Measurements from ENCODE around the gene GPRC5C. TPM values are rescaled to one million over a fixed set of nuclear protein-coding genes. Genes with fewer than 3 reads are reported as not detected.

The GPRC5C gene
- total and polyA plus RNA-seq, 9 of the 15 experiments (the other 6 are each of a cell fraction or from before 2014, with no cell fraction given): 0.28 to 9.0 (median 4.1) TPM

DNA sequence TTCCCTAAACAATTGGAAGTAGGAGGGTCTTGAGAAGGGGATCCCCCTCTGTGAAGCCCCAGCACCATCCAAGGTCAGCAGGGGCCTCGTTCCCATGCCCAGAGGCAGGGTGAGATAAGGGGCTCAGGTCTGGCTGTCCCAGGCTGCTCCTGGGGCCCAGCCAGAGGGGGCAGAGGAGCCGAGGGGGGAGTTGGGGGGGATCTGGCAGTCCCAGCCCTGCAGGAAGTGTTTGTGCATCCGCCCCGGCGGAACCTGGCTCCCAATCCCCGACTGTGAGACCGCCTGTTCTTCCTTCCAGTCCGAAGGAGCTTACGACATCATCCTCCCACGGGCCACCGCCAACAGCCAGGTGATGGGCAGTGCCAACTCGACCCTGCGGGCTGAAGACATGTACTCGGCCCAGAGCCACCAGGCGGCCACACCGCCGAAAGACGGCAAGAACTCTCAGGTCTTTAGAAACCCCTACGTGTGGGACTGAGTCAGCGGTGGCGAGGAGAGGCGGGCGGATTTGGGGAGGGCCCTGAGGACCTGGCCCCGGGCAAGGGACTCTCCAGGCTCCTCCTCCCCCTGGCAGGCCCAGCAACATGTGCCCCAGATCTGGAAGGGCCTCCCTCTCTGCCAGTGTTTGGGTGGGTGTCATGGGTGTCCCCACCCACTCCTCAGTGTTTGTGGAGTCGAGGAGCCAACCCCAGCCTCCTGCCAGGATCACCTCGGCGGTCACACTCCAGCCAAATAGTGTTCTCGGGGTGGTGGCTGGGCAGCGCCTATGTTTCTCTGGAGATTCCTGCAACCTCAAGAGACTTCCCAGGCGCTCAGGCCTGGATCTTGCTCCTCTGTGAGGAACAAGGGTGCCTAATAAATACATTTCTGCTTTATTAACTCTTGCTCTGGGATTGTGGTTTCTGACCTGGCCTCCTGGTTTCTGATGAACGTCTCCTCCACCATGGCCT, 14.9 kb downstream of the GPRC5C start:
- TF ChIP-seq HDAC1 (IDR thresholded peaks at IDR 0.05) (no peak), ZNF124 (CRISPR knock-in tag; IDR thresholded peaks at IDR 0.05) (no peak), ZNF175 (CRISPR knock-in tag; IDR thresholded peaks at IDR 0.05; ENCODE audit: low read depth) (no peak), MIER1 (IDR thresholded peaks at IDR 0.05; ENCODE audit: low read depth) (no peak), CBX1 (IDR thresholded peaks at IDR 0.05; ENCODE audit: low read depth) (no peak), ZNF316 (IDR thresholded peaks at IDR 0.05) (no peak), NFYB (IDR thresholded peaks at IDR 0.05; ENCODE audit: extremely low read depth, insufficient read length) (no peak), ELF1 (tag; IDR thresholded peaks at IDR 0.05) (no peak), ZNF134 (CRISPR knock-in tag; conservative IDR thresholded peaks at IDR 0.05) (no peak), U2AF1 (optimal IDR thresholded peaks at IDR 0.05; ENCODE audit: low read depth, low read length) (no peak), E2F3 (CRISPR knock-in tag; IDR thresholded peaks at IDR 0.05) (no peak)
- TF ChIP-seq, protein P1, sequence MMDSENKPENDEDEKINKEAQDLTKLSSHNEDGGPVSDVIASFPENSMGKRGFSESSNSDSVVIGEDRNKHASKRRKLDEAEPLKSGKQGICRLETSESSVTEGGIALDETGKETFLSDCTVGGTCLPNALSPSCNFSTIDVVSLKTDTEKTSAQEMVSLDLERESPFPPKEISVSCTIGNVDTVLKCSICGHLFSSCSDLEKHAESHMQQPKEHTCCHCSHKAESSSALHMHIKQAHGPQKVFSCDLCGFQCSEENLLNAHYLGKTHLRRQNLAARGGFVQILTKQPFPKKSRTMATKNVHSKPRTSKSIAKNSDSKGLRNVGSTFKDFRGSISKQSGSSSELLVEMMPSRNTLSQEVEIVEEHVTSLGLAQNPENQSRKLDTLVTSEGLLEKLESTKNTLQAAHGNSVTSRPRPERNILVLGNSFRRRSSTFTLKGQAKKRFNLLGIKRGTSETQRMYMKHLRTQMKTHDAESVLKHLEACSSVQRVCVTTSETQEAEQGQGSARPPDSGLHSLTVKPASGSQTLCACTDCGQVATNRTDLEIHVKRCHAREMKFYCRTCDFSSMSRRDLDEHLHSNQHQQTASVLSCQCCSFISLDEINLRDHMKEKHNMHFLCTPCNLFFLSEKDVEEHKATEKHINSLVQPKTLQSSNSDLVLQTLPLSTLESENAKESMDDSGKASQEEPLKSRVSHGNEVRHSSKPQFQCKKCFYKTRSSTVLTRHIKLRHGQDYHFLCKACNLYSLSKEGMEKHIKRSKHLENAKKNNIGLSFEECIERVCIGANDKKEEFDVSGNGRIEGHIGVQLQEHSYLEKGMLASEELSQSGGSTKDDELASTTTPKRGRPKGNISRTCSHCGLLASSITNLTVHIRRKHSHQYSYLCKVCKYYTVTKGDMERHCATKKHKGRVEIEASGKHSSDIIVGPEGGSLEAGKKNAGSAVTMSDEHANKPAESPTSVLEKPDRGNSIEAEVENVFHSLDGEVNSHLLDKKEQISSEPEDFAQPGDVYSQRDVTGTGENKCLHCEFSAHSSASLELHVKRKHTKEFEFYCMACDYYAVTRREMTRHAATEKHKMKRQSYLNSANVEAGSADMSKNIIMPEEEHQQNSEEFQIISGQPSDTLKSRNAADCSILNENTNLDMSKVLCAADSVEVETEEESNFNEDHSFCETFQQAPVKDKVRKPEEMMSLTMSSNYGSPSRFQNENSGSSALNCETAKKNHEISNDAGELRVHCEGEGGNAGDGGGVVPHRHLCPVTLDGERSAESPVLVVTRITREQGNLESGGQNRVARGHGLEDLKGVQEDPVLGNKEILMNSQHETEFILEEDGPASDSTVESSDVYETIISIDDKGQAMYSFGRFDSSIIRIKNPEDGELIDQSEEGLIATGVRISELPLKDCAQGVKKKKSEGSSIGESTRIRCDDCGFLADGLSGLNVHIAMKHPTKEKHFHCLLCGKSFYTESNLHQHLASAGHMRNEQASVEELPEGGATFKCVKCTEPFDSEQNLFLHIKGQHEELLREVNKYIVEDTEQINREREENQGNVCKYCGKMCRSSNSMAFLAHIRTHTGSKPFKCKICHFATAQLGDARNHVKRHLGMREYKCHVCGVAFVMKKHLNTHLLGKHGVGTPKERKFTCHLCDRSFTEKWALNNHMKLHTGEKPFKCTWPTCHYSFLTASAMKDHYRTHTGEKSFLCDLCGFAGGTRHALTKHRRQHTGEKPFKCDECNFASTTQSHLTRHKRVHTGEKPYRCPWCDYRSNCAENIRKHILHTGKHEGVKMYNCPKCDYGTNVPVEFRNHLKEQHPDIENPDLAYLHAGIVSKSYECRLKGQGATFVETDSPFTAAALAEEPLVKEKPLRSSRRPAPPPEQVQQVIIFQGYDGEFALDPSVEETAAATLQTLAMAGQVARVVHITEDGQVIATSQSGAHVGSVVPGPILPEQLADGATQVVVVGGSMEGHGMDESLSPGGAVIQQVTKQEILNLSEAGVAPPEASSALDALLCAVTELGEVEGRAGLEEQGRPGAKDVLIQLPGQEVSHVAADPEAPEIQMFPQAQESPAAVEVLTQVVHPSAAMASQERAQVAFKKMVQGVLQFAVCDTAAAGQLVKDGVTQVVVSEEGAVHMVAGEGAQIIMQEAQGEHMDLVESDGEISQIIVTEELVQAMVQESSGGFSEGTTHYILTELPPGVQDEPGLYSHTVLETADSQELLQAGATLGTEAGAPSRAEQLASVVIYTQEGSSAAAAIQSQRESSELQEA (IDR thresholded peaks at IDR 0.05; ENCODE audit: low read depth): no peak
- TF ChIP-seq, protein P2, sequence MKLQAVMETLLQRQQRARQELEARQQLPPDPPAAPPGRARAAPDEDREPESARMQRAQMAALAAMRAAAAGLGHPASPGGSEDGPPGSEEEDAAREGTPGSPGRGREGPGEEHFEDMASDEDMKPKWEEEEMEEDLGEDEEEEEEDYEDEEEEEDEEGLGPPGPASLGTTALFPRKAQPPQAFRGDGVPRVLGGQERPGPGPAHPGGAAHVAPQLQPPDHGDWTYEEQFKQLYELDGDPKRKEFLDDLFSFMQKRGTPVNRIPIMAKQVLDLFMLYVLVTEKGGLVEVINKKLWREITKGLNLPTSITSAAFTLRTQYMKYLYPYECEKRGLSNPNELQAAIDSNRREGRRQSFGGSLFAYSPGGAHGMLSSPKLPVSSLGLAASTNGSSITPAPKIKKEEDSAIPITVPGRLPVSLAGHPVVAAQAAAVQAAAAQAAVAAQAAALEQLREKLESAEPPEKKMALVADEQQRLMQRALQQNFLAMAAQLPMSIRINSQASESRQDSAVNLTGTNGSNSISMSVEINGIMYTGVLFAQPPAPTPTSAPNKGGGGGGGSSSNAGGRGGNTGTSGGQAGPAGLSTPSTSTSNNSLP (IDR thresholded peaks at IDR 0.05; ENCODE audit: borderline replicate concordance, low read depth, low read length): no peak
- no peak overlapping the region for H3K9ac ChIP-seq (ENCODE audit: insufficient read depth in 1 of 2, low read depth in 2 of 2, low read length in 2 of 2)
- no peak overlapping the region for H2AFZ ChIP-seq (ENCODE audit: low read depth, low read length)
- peaks cover 7 to 25% of the 10 kb centered on the region in 2 experiments; a peak in 3 of 5 replicates for H3K4me1 ChIP-seq (replicated peaks in 1 of 2; ENCODE audit: control insufficient read depth in 2 of 2, insufficient read depth in 2 of 2, low read length in 2 of 2)
- no peaks in the 10 kb centered on the region for H4K20me1 ChIP-seq (replicated peaks; ENCODE audit: control insufficient read depth, insufficient read depth, low read length)
- POLR2A ChIA-PET: no interaction called here
- 20% methylated on average over 26 of the region's 31 CpGs for WGBS (ENCODE audit: insufficient coverage, low coverage, missing lambda C conversion rate)
- no peak overlapping the region for H3K4me2 ChIP-seq (ENCODE audit: insufficient read depth, low read length)
- in situ Hi-C loops (cut with MboI) (no loop called here), intact Hi-C loops (cut with micrococcal nuclease) (no loop called here)
- BruUV-seq (replicated peaks): no TSS peak
- H3K27ac ChIP-seq (ENCODE audit: extremely low read depth, low read depth, low read length): no peak overlapping the region
- H3K4me3 ChIP-seq: no peak overlapping the region
- H3K9me1 ChIP-seq (ENCODE audit: control insufficient read depth, insufficient read depth, low read length): no peaks in the 10 kb centered on the region
- H3K27me3 ChIP-seq (ENCODE audit: control insufficient read depth in 2 of 2, insufficient read depth in 2 of 2, low read length in 2 of 2): peaks cover 14 to 48% of the 10 kb centered on the region in 2 experiments; a peak in 4 of 5 replicates
- FAIRE-seq: no peak
- ATAC-seq: no peak
- no peaks in the 10 kb centered on the region for H3K9me3 ChIP-seq (replicated peaks; ENCODE audit: control insufficient read depth, insufficient read depth, low read depth, low read length)
- CTCF ChIA-PET (ENCODE audit: low intra/inter-chr PET ratio): no interaction called here
- DNase-seq (ENCODE audit: extremely low read depth in 1 of 4, low spot score in 3 of 4): no peak
- H3K79me2 ChIP-seq (ENCODE audit: control insufficient read depth, insufficient read depth, low read length): no peaks in the 10 kb centered on the region
- no peaks in the 10 kb centered on the region for H3K36me3 ChIP-seq (ENCODE audit: control insufficient read depth, insufficient read depth, low read length)
